ENCODE results near the gene ELL2. TPM values are rescaled to one million over a fixed set of nuclear protein-coding genes. Genes with fewer than 3 reads are reported as not detected.

The ELL2 gene
- total and polyA plus RNA-seq, 4 donors = 12.3 to 79.6 (median 49.0) TPM

DNA sequence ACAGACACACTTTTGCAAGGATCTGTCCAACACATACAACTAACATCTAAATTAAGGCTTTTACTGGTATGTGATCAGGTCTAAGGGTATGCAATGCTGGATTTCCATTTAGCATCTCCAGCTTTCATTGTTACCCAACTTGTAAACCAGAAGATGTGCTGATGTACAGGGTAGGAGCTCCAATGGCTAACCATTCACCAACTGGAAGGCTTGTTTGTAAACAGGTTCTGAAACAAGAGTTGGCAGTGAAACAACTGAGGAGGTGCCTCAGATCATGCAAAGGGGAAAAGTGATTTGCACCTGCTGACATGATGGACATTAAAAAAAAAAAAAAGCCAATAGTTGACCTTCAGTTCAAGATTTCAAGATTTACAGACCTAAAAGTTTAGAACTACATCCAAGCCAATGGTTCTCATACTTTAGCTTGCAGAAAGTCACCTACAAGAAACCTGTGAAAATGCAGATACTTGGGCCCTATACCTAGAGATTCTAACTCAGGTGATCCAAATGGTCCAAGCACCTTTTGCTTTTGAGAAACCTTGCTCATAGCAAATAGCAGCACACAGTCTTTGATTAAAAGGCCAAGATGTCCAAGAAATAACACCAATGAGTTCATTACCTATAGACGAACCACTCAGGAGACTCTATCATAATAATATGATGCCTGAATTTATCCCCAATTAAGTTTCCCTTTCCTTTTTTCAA, 75.2 kb downstream of the ELL2 start:
- TF ChIP-seq, protein P1, sequence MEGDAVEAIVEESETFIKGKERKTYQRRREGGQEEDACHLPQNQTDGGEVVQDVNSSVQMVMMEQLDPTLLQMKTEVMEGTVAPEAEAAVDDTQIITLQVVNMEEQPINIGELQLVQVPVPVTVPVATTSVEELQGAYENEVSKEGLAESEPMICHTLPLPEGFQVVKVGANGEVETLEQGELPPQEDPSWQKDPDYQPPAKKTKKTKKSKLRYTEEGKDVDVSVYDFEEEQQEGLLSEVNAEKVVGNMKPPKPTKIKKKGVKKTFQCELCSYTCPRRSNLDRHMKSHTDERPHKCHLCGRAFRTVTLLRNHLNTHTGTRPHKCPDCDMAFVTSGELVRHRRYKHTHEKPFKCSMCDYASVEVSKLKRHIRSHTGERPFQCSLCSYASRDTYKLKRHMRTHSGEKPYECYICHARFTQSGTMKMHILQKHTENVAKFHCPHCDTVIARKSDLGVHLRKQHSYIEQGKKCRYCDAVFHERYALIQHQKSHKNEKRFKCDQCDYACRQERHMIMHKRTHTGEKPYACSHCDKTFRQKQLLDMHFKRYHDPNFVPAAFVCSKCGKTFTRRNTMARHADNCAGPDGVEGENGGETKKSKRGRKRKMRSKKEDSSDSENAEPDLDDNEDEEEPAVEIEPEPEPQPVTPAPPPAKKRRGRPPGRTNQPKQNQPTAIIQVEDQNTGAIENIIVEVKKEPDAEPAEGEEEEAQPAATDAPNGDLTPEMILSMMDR (IDR thresholded peaks at IDR 0.05; ENCODE audit: control extremely low read depth, extremely low read depth) = no peak
- Histone ChIP-seq H3K27ac (ENCODE audit: low read depth in 1 of 2, low read length in 1 of 2) (no peak overlapping the region), H3K27me3 (ENCODE audit: control insufficient read depth in 3 of 3, insufficient read depth in 3 of 3, low read length in 2 of 3) (no peaks in the 10 kb centered on the region), H3K9ac (ENCODE audit: insufficient read depth in 1 of 2, low read length in 2 of 2) (no peak overlapping the region), H3K36me3 (ENCODE audit: control insufficient read depth in 4 of 4, insufficient read depth in 4 of 4, low read length in 4 of 4) (peaks cover 0 to 32% (median 4%) of the 10 kb centered on the region in 4 donors), H3K4me3 (no peak overlapping the region), H3K9me3 (ENCODE audit: control insufficient read depth in 4 of 4, insufficient read depth in 3 of 4, low read length in 3 of 4) (no peaks in the 10 kb centered on the region), H3K4me1 (ENCODE audit: control insufficient read depth in 5 of 5, insufficient read depth in 5 of 5, low read length in 5 of 5) (peaks cover 0 to 10% (median 0%) of the 10 kb centered on the region in 5 donors)
- 94 to 99% methylated on average over 1 of the region's 1 CpG for WGBS, 2 donors
- no peak for DNase-seq
- no peak for ATAC-seq (ENCODE audit: insufficient read depth, low FRiP score)

DNA sequence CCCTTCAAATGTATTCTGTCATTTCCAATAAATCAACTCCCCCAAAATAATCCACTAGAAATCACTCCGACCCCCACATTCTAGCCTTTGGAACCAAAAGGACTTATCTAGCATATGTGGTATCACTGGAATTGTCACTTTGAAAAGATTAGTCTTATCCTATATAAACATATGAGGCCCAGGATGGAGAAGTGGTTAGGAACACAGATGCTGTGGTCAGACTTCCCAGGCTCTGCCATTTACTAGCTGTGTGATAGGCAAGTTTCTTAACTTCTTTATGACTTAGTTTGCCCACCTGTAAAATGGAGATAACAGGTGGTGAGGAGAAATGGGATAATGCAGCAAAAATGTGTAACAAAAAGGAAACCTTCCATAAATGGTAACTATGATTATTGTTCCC, 77.1 kb downstream of the ELL2 start:
- Histone ChIP-seq H3K9ac (ENCODE audit: insufficient read depth in 1 of 2, low read length in 2 of 2) (no peak overlapping the region), H3K27me3 (ENCODE audit: control insufficient read depth in 3 of 3, insufficient read depth in 3 of 3, low read length in 2 of 3) (no peaks in the 10 kb centered on the region), H3K9me3 (ENCODE audit: control insufficient read depth in 4 of 4, insufficient read depth in 3 of 4, low read length in 3 of 4) (no peaks in the 10 kb centered on the region), H3K4me1 (ENCODE audit: control insufficient read depth in 5 of 5, insufficient read depth in 5 of 5, low read length in 5 of 5) (peaks cover 0 to 10% (median 0%) of the 10 kb centered on the region in 5 donors), H3K27ac (ENCODE audit: low read depth in 1 of 2, low read length in 1 of 2) (no peak overlapping the region), H3K36me3 (ENCODE audit: control insufficient read depth in 4 of 4, insufficient read depth in 4 of 4, low read length in 4 of 4) (peaks cover 0 to 19% (median under 1%) of the 10 kb centered on the region in 4 donors), H3K4me3 (no peak overlapping the region)
- DNase-seq = no peak
- TF ChIP-seq, protein P1 (IDR thresholded peaks at IDR 0.05; ENCODE audit: control extremely low read depth, extremely low read depth) = no peak
- ATAC-seq (ENCODE audit: insufficient read depth, low FRiP score) = no peak
- 26 to 63% methylated on average over 1 of the region's 1 CpG for WGBS, 2 donors

DNA sequence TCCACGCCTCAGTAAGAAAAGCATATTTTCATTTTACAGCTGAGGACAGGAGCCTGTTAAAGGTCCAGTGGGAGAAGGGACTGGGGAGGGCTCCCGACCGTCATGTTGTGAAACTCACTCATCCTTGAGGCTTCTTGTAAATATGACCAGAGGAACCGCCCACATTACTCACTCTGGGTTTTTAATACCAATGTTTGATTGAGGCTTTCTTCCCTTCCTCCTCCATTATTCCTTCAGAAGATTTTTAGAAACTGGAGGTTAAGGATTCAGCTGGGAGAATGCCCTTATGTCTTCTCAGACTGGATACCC, 77.7 kb downstream of the ELL2 start:
- H3K36me3 ChIP-seq (ENCODE audit: control insufficient read depth in 4 of 4, insufficient read depth in 4 of 4, low read length in 4 of 4) = peaks cover 0 to 17% (median under 1%) of the 10 kb centered on the region in 4 donors
- peak overlapping the region in 1 of 2 donors; percentile 16 for H3K27ac ChIP-seq (ENCODE audit: low read depth in 1 of 2, low read length in 1 of 2)
- no peak overlapping the region for H3K4me3 ChIP-seq
- H3K27me3 ChIP-seq (ENCODE audit: control insufficient read depth in 3 of 3, insufficient read depth in 3 of 3, low read length in 2 of 3) = no peaks in the 10 kb centered on the region
- ATAC-seq (ENCODE audit: insufficient read depth, low FRiP score) (no peak), DNase-seq (no peak)
- H3K4me1 ChIP-seq (ENCODE audit: control insufficient read depth in 5 of 5, insufficient read depth in 5 of 5, low read length in 5 of 5) = peaks cover 0 to 10% (median 0%) of the 10 kb centered on the region in 5 donors
- H3K9me3 ChIP-seq (ENCODE audit: control insufficient read depth in 4 of 4, insufficient read depth in 3 of 4, low read length in 3 of 4) = no peaks in the 10 kb centered on the region
- 50 to 60% methylated on average over 4 of the region's 4 CpGs for WGBS, 2 donors
- TF ChIP-seq, protein P1 (IDR thresholded peaks at IDR 0.05; ENCODE audit: control extremely low read depth, extremely low read depth) = no peak
- H3K9ac ChIP-seq (ENCODE audit: insufficient read depth in 1 of 2, low read length in 2 of 2) = no peak overlapping the region
